ENCODE results near the gene HLA-F. TPM values are rescaled to one million over a fixed set of nuclear protein-coding genes. Genes with fewer than 3 reads are reported as not detected.

The HLA-F gene
- total RNA-seq, 1 experiment from 2014 or later, result 7.6 TPM

GRCh38 chr6:29730575-29731126 lies 7.4 kb downstream of the HLA-F start:
- H3F3A ChIP-seq (ENCODE audit: insufficient read depth, low read depth), result no peaks in the 10 kb centered on the region
- H3K27me3 ChIP-seq (ENCODE audit: insufficient read depth, low read depth), result no peaks in the 10 kb centered on the region
- H3K36me3 ChIP-seq (ENCODE audit: low read depth), result no peaks in the 10 kb centered on the region
- no peaks in the 10 kb centered on the region for H3K4me1 ChIP-seq (replicated peaks; ENCODE audit: insufficient read depth)
- intact Hi-C loops (cut with micrococcal nuclease; ENCODE audit: unreplicated experiment), result no loop called here
- H4K20me1 ChIP-seq (ENCODE audit: insufficient read depth), result no peaks in the 10 kb centered on the region
- H3K27ac ChIP-seq, result no peak overlapping the region
- peak in 1 of 2 experiments; percentile 16 for DNase-seq
- ChIA-PET CTCF (no interaction called here), POLR2A (ENCODE audit: unreplicated experiment) (no interaction called here)
- H3K79me2 ChIP-seq (ENCODE audit: low read depth), result no peaks in the 10 kb centered on the region
- no peaks in the 10 kb centered on the region for H3K9me2 ChIP-seq (ENCODE audit: insufficient read depth)
- H2AFZ ChIP-seq, result no peak overlapping the region
- no TSS peak for BruUV-seq (replicated peaks)
- H3K4me3 ChIP-seq, result no peak overlapping the region
- H3K9me3 ChIP-seq (ENCODE audit: insufficient read depth, low read depth), result no peaks in the 10 kb centered on the region
- TF ChIP-seq CTCF (conservative IDR thresholded peaks at IDR 0.05) (no peak), EZH2 (IDR thresholded peaks at IDR 0.05; ENCODE audit: low read depth) (no peak)
- H3K4me2 ChIP-seq, result no peak overlapping the region

- Histone ChIP-seq H3K9me2 (ENCODE audit: insufficient read depth) (no peaks in the 10 kb centered on the region), H2AFZ (no peak overlapping the region), H3K36me3 (ENCODE audit: low read depth) (no peaks in the 10 kb centered on the region), H3K27me3 (ENCODE audit: insufficient read depth, low read depth) (no peaks in the 10 kb centered on the region), H3K79me2 (ENCODE audit: low read depth) (no peaks in the 10 kb centered on the region), H3K4me2 (no peak overlapping the region), H3K4me3 (no peak overlapping the region), H3K4me1 (replicated peaks; ENCODE audit: insufficient read depth) (no peaks in the 10 kb centered on the region), H3F3A (ENCODE audit: insufficient read depth, low read depth) (no peaks in the 10 kb centered on the region), H3K9me3 (ENCODE audit: insufficient read depth, low read depth) (no peaks in the 10 kb centered on the region), H3K27ac (no peak overlapping the region), H4K20me1 (ENCODE audit: insufficient read depth) (no peaks in the 10 kb centered on the region)
- ChIA-PET POLR2A (ENCODE audit: unreplicated experiment) (no interaction called here), CTCF (no interaction called here)
- TF ChIP-seq EZH2 (IDR thresholded peaks at IDR 0.05; ENCODE audit: low read depth), result no peak
- TF ChIP-seq CTCF (conservative IDR thresholded peaks at IDR 0.05), result no peak
- intact Hi-C loops (cut with micrococcal nuclease; ENCODE audit: unreplicated experiment), result no loop called here
- BruUV-seq (replicated peaks), result no TSS peak
- DNase-seq, result peak in 1 of 2 experiments; percentile 19
Observed at GRCh38 chr6:29731281-29731680, 8.0 kb downstream of the HLA-F start.

- Histone ChIP-seq H3K36me3 (ENCODE audit: low read depth) (no peaks in the 10 kb centered on the region), H3K27ac (no peak overlapping the region), H3K4me2 (no peak overlapping the region), H3K4me3 (no peak overlapping the region), H3F3A (ENCODE audit: insufficient read depth, low read depth) (no peaks in the 10 kb centered on the region), H3K9me3 (ENCODE audit: insufficient read depth, low read depth) (no peaks in the 10 kb centered on the region), H3K4me1 (replicated peaks; ENCODE audit: insufficient read depth) (no peaks in the 10 kb centered on the region), H4K20me1 (ENCODE audit: insufficient read depth) (peaks cover 4% of the 10 kb centered on the region; the same call in 1 of the 2 replicates), H2AFZ (no peak overlapping the region), H3K27me3 (ENCODE audit: insufficient read depth, low read depth) (no peaks in the 10 kb centered on the region), H3K79me2 (ENCODE audit: low read depth) (no peaks in the 10 kb centered on the region), H3K9me2 (ENCODE audit: insufficient read depth) (no peaks in the 10 kb centered on the region)
- no peak for TF ChIP-seq EZH2 (IDR thresholded peaks at IDR 0.05; ENCODE audit: low read depth)
- no peak for TF ChIP-seq CTCF (conservative IDR thresholded peaks at IDR 0.05)
- CTCF ChIA-PET, result no interaction called here
- intact Hi-C loops (cut with micrococcal nuclease; ENCODE audit: unreplicated experiment), result no loop called here
- BruUV-seq (replicated peaks), result no TSS peak
- POLR2A ChIA-PET (ENCODE audit: unreplicated experiment), result no interaction called here
- no peak for DNase-seq
Observed at GRCh38 chr6:29733057-29733456, 9.8 kb downstream of the HLA-F start.
